DMS53 treated with DMSO at 0.1 percent for 48 hours (cell line): ENCODE results near the gene STK24.

Experiments
- DNase-seq: peaks from one replicate; lab custom pipeline; 2025; ENCODE audit not compliant: unreplicated experiment; lab: John Stamatoyannopoulos, UW

STK24 gene

DNA sequence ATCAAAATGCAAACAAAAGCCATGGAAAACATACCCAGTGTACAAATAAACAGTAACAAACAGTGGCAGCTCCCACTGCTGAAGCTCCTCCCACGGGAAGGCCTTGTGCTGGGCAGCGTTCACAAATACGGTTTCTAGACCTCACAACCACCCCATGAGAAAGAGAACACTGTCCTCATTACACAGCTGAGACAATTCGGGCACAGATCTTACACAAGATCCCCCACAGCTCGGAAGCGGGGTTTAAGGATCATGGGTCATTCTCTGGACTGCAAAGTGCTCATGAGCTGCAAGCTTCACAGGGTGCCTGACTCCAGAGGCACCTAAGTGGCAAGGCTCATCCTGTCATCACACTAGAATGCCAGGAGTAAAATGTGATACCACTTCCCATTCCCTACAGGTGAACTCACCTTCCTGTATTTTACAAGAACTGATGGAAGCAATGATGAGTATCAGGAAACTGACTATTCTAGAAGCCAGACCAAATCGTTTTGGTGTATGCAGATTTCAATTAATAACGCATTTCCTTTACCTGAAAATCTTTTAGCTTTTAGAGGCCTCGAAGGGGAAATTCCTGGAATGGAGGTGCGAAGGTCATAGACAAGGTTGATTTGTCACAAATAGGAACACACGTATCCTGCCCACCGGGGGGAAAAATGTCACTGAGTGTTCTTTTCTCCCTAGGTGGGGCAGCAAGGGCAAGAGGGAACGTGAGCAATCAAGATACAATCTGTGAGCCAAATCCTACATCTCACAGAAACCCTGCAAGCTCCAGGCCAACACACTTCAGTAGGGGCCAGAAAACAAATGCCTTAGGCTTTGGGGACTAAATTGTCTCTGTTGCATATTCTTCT lies 41.2 kb downstream of the STK24 start:
- no peak for DNase-seq

DNA sequence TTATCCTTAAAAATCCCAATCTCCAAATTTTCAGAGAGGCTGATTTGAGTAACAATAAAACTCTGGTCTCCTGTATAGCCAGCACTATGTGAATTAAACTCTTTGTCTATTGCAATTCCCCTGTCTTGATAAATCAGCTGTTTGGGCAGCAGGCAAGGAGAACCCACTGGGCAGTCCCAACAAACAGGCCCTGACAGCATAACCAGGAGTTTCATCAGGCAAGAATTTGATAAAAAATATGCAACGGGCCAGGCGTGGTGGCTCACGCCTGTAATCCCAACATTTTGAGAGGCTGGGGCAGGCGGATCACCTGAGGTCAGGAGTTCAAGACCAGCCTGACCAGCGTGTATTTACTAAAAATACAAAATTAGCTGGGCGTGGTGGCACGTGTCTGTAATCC lies 42.1 kb downstream of the STK24 start:
- no peak for DNase-seq

- no peak for DNase-seq
These were observed 43.0 kb downstream of the STK24 start for GRCh38 chr13:98533912-98534311.

DNA sequence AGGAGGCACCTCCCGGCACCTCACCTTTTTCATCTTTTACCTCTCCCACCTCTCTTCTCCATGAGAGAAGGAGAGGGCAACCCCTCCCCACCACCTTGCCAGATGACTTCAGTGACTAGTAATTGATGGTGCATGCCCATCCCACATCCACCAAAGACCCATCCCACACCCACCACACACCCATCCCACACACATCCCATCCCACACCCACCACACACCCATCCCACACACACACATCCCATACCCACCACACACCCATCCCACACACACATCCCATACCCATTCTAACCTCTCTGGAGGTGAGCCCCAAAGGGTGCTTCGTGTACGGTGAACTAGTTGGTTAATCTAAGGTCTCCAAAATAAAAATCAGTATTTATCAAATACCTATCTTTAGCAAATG lies 44.7 kb downstream of the STK24 start:
- DNase-seq: no peak

DNA sequence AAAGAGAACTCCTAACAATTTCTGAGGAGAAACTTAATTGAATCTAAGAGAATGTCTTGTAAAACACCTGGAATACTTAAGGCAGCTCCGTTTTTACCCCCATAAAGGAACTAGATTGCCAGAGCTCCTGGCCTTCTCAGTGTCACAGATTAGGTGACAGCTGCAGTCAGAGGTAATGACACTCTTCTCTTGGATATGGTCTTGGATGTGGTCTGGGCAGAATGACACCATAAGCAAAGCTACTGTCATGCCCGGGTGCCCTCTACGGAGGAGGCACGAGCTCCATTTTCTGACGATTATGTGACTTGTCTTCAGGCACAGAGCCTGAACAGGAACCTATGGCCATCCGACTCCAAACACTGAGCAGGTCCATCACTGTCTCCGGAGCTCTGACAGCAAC lies 46.7 kb downstream of the STK24 start:
- DNase-seq: no peak

DNA sequence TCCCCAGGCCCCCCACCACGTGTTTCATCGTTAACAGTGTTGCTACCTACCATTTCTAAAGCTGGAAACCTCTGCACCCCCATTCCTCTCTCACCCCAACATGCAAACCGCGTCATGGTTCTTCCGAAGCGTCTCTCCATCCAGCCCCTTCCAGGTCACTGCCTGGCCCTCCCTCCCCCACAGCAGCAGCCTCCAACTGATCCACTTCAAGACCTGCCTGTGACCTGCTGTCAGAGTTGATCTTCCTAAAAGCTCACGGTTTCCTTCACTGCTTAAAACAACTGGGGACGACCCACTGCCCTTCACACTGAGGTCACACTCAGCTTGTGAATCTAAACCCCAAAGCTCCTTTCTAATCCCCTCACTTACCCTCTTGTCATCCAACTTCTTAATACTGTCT lies 47.7 kb downstream of the STK24 start:
- no peak for DNase-seq

DNA sequence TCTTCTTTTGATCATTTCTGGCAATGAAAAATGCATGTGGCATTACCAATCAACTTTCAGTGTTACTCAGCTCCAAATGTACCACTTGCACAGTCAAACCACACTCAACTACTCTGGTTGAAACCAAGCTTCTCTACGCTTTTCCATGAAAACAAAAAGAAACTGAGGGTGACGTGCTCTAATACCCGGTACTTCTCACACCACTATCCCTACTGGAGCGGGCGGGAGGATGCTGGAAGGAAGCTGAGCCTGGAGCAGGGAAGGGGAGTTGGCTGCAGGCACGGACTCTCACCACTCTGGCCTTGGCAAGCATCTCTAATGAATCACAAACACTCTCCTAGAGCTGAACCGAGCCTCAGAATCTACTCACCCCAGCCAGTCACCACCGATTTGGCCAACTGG lies 48.2 kb downstream of the STK24 start:
- DNase-seq: no peak

GRCh38 chr13:98527526-98527925 lies 49.4 kb downstream of the STK24 start:
- no peak for DNase-seq

DNA sequence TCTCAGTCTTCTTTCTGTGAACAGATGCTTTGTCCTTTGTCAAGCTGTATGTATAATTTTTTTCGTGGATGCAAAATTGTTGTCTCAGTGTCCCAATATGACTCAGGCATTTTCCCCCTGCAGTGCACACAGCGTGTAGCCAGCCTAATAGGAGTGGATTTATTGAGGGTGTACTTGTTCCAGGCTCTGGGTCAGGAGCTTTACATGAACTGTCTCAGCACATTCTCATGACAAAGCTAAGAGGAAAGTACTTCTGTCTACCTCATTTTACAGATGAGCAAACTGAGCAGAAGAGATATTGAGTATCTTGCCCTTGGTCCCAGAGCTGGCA lies 50.8 kb downstream of the STK24 start:
- DNase-seq: no peak

DNA sequence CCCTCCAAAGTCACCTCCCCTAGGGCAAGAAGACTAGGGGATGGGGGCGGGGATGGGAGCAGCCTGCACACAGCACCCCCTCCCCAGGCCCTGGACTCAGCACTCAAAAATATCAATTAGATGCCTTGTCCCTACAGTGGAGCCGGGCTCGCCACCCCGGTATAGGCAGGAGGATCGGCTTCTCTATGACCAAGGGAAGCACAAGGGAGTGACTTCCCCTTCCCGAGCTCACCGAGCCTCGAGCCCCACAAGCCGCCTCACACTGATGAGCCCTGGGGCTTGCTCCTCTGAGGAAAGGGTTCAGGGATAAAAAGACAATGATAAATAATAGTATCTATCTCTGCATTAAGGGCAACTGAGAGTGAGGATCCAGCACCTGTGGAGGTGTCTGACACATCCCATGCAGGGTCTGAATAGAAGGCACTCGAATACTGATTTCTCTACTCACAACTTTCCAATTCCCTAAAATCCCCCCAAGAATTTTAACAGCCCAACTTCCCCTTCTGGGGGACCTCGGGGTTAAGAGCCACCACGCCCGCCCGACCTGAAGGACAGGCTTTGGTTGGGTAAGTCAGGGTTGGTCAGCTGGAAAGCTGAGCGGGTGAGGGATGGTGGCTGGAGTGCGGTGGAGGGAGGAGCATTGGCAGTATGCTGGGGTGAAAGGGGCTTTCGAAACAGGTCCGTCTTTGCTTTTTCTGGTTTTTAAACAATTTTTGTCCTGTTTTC lies 51.3 kb downstream of the STK24 start:
- no peak for DNase-seq

GRCh38 chr13:98524793-98525192 lies 52.1 kb downstream of the STK24 start:
- no peak for DNase-seq

DNA sequence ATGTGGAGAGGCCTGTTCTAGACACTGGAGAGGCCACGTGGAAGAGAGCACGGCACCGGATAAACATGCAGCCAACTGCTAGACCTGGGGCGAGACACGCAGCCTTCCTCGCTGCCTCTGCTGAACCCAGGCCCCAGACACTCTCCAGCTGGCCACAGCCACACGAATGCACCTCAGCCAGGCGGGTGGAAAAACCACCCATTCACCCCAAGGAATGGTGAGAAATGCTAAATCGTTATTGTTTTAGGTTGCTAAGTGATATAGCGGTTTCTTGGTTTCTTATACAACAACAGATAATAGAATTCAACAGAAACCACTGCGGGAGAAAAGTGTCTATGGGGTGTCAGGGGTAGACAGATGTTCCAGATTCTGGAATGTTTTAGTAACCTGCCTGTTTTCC lies 52.5 kb downstream of the STK24 start:
- DNase-seq: no peak

- DNase-seq: no peak
These were observed 53.3 kb downstream of the STK24 start for GRCh38 chr13:98523455-98524102.

GRCh38 chr13:98522371-98522770 lies 54.5 kb downstream of the STK24 start:
- DNase-seq: no peak

DNA sequence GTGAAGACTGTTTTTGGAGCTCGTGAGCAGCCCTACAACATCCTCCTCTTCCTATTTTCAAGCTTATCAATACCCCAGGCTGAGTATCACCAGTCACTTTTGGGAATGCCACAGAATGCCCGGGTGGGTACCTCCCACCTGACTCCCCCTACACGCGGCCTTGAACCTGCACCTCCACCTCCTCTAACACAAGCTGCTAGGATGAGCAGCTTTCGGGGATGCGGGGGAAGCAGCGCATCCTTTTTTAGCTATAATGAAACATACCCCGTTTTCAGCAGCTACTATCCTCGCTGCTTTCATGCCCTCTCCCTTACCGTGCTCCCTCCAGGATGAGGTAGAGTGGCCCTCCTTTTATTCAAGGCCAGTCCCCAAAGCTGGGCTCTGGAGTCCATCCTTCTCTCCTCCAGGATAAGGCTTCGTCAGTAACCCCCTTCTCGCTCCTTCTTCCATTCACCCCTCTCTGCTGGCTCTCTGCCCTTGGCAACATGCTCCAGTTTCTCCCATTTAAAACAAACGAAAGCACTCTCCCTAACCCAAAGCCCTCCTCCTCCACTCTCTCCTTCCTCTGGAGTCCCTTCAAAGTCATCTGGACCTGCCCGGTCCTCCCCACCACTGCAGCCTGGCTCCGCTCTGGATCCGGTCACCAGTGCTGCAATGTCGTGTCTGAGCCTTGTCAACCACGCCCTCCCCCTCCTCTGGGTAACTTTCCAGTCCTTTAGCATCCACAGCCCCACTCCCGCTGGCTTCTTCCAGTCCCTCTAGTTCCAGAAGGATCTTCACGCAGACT lies 55.3 kb downstream of the STK24 start:
- DNase-seq: no peak

GRCh38 chr13:98520674-98521449 lies 56.0 kb downstream of the STK24 start:
- DNase-seq: no peak

DNA sequence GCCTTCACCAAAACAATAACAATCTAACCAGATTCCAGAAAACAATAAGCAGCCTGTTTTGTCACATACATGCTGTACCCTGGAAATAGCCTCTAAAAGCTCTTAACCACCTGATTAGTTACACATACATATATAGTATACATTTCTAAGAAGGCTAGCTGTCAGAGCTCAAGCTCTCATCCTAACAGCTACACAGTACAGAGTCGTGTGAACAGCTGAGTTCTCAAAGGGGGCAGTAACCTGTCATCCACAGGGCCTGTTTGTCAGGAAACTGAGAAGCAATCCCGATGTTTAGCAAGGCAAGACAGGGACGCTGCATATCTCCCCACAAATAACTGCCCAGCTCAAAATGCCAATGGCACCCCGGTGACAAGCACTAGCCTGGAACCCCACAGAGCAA lies 56.9 kb downstream of the STK24 start:
- DNase-seq: no peak

DNA sequence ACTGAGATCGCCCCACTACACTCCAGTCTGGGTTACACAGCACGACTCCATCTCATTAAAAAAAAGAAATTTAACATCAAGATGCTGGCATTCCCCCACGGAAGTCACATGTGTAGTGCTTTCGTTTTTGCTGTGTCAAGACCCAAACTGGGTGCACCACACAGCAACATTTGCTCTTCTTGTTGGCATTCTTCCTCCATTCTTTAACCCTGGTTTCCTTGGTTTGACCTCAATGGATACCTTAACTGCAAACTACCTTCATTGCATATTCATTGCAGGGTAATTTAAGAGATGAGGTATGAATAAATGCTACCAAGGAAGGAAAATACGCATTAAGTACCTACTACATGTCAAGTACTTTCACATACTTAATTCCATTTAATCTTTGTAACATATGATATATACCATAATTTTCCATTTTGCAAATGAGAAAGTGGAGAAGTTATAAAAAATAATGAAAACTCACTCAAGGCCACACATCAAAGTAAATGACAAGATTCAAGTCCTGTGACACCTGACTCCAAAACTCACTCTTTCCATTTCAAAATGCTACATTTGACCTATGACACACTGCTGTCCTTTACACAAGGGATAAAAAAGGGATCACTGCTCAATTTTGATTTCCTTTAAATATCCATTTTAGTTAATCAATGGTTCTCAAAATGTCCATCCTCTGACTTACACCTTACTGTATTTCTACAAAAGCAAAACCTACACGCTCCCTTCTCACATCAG lies 59.2 kb downstream of the STK24 start:
- DNase-seq: no peak

- DNase-seq: no peak
These were observed 61.0 kb downstream of the STK24 start for GRCh38 chr13:98515818-98516465.
